GM13977 (cell line): ENCODE measurements around the gene IL17RC.

Source experiments
- DNase-seq: peaks from one replicate; pipeline ENCODE4 v3.0.0; 2012; ENCODE audit warnings: low spot score
- in situ Hi-C: fragments of 300-500 bp; cut with MboI; formaldehyde crosslinking; loops from one replicate; pipeline ENCODE4 v1.12.0; 2022; ENCODE audit warnings: low sequenced_read_pairs, low pct_unique_long_range_greater_than_20kb, mixed read lengths, inconsistent platforms; ENCODE audit not compliant: unreplicated experiment
- TF ChIP-seq, protein P1 (sequence below): IDR thresholded peaks from 2 replicates; pipeline ENCODE4 v1.5.1; 2012; ENCODE audit warnings: mild to moderate bottlenecking, control low read depth; ENCODE audit not compliant: insufficient read depth; ENCODE audit errors: extremely low read depth, missing control alignments

The IL17RC gene

GRCh38 chr3:9901967-9902366 lies 14.9 kb upstream of the IL17RC start:
- TF ChIP-seq, protein P1, sequence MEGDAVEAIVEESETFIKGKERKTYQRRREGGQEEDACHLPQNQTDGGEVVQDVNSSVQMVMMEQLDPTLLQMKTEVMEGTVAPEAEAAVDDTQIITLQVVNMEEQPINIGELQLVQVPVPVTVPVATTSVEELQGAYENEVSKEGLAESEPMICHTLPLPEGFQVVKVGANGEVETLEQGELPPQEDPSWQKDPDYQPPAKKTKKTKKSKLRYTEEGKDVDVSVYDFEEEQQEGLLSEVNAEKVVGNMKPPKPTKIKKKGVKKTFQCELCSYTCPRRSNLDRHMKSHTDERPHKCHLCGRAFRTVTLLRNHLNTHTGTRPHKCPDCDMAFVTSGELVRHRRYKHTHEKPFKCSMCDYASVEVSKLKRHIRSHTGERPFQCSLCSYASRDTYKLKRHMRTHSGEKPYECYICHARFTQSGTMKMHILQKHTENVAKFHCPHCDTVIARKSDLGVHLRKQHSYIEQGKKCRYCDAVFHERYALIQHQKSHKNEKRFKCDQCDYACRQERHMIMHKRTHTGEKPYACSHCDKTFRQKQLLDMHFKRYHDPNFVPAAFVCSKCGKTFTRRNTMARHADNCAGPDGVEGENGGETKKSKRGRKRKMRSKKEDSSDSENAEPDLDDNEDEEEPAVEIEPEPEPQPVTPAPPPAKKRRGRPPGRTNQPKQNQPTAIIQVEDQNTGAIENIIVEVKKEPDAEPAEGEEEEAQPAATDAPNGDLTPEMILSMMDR = no peak
- in situ Hi-C loops = no loop called here
- no peak for DNase-seq

DNA sequence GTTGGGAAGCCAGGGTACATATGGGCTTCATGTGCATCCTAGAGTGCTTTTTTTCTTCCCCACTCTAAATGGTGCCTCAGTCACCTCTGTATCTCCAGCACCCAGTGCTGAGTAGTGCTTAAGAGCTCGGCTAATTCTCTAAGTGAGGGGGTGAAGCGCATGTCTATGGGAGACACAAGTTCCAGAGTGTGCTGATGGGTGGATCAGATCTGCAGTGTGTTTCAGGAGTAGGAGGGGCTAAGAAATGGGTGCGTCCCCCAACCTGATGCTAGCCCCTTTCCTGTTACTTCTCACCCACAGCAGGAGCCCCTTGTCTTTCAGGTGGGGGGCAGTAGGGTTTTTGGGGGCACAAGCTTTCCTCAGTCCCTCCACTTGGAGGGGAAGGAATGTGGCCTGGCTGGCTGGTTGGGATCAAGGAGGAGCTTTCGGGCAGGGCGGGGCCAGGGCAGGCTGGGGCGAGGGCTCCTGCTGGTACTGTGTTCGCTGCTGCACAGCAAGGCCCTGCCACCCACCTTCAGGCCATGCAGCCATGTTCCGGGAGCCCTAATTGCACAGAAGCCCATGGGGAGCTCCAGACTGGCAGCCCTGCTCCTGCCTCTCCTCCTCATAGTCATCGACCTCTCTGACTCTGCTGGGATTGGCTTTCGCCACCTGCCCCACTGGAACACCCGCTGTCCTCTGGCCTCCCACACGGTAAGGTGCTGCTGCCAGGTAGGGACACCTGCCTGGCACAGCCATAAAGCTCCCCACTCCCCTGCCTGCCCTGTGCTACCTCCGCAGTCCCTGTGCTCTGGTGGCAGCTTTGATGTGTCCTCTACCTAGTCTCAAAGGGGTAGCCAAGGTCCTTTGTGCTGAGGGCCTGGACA lies 14.3 kb upstream of the IL17RC start, which contains the start of gene IL17RE:
Gene IL17RE (plus strand): TSS at position 477 of the 866 bp plus-strand sequence. CDS start 85 bp downstream, at position 562.
- in situ Hi-C loops = no loop called here
- TF ChIP-seq, protein P1 = no peak

DNA sequence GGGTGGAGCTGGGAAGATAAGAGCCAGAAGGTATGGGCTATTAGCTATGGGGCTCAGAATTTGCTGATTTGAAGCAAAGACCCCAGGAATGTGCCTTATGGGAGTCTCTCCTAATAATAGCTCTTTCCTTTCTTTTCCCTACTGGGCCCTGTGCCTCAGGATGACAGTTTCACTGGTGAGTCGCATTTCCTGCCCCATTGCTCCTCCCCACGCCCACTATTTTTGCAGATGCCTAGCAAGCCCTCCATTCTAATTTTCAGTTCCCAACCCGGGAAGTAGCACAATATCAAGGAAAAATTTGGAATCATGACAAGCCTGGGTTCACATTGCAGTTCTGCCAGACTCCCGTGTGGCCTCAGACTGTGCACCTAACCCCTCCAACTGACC lies 13.7 kb upstream of the IL17RC start:
- in situ Hi-C loops = no loop called here
- no peak for DNase-seq
- TF ChIP-seq, protein P1 = no peak

More for the DNA sequence above, 14.3 kb upstream of the IL17RC start, which contains the start of gene IL17RE:
- DNase-seq = no peak

DNA sequence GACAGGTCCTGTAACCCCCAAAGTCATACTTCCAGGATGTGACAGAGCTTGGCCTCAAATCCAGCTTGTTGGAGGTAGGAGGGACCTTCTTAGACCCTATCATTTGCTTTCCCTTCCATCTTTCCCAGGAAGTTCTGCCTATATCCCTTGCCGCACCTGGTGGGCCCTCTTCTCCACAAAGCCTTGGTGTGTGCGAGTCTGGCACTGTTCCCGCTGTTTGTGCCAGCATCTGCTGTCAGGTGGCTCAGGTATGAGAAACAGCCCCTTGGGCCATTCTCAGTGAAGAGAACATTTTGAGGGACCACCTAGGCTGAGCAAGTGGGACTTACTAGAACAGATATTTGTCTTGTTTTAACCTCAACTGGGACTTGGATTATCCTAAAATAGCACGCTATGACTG lies 13.0 kb upstream of the IL17RC start:
- DNase-seq = no peak
- in situ Hi-C loops = no loop called here
- TF ChIP-seq, protein P1 = no peak

DNA sequence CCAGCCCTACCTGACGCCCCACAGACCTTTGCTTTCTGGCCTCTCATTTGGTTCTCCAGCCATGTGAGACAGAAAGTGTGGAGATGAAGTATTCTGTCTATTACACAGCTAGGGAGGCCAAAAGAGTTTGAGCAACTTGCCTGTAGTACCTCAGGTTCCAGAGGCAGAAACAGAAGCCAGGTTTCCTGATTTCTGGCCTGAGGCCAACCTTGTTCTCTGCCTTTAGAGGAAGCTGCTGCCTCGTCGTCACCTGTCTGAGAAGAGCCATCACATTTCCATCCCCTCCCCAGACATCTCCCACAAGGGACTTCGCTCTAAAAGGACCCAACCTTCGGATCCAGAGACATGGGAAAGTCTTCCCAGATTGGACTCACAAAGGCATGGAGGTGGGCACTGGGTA lies 10.4 kb upstream of the IL17RC start:
- DNase-seq = no peak
- TF ChIP-seq, protein P1 = no peak
- in situ Hi-C loops = no loop called here

DNA sequence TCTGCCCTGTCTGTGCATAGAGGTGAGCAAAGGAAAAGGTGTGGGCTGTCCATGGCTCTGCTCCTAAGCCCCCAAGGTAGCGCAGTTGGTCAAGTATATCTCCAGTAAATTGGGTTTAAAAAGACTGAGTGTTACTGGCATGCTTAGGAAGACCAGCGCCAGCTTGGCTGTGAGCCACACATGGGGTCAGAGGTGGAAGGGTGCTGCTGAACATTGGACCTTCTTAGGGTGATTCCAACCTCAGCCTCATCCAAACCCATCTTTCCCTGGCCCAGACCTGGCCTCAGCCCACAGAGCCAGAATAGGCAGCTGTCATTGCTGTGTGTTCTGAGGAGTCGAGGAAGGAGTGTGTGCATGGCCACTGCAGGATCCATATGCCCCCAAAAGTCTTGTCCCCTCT lies 8.6 kb upstream of the IL17RC start:
- in situ Hi-C loops = no loop called here
- TF ChIP-seq, protein P1 = no peak

More for the DNA sequence above, 8.6 kb upstream of the IL17RC start:
- DNase-seq = no peak
